H1 (cell line): Measurements from ENCODE around the gene HIBCH. TPM values are rescaled to one million over a fixed set of nuclear protein-coding genes. Genes with fewer than 3 reads are reported as not detected.

ENCODE experiments used
- CHD7 ChIP-seq: fragments of 300-600 bp; sonication (generic); IDR thresholded peaks from 2 replicates; pipeline ENCODE4 v1.7.1; 2012; ENCODE audit warnings: low read length, moderate library complexity, mild to moderate bottlenecking, inconsistent platforms; ENCODE audit not compliant: insufficient replicate concordance
- polyA plus RNA-seq, 7 experiments: library from polyadenylated mRNA; depleted of rRNA in 3 of 7; stranded (reverse) in 5 of 7; unstranded in 2 of 7; fragments of >200 nt in 5 of 7; fragments of 200-250 nt in 2 of 7; gene quantifications; 1 replicate in 5 of 7; 2 replicates in 1 of 7; 4 replicates in 1 of 7; pipeline versions ENCODE4 v1.2.1 to v1.2.3, GENCODE V29; 2011 to 2013; ENCODE audit warnings: missing spikeins in 2 of 7, mixed read lengths in 2 of 7
- total RNA-seq: library from RNA; stranded (reverse); fragmentation: NEBNext Ultra II Directional; extraction: Animal tissue kit (Norgen Biotek cat#: 25700); gene quantifications from 2 replicates; pipeline ENCODE4 v1.2.1, GENCODE V29; 2021

The HIBCH gene
- total and polyA plus RNA-seq, 2 of the 8 experiments (the other 6 are each of a cell fraction or from before 2014, with no cell fraction given), result 7.5 to 31.8 TPM

GRCh38 chr2:190221429-190221828 lies 98.2 kb downstream of the HIBCH start (continued):
- TF ChIP-seq CHD7, result no peak
